ENCODE data around the gene CAPZA2. TPM values are rescaled to one million over a fixed set of nuclear protein-coding genes. Genes with fewer than 3 reads are reported as not detected.

Gene CAPZA2
- total RNA-seq, 4 donors from 2014 or later: 45.0 to 61.2 (median 52.5) TPM

DNA sequence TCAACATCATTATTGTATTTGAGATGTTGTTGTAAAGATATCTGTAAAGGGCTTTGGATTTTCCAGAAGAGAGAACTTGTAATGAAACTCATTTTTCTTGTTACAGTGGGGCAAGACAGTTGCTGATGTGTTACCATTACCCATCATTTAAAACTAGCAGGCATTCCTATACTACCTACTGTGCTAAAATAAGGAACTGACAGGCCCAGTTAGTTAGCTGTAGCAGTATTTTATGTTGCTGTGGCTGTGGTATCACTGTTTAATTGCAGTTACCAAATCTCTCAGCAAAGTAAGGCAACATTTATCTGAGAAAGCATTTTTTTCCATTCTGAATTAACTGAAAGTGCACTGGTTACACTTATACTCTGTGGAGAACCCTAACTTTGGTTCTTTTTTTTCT is 100.8 kb downstream of the CAPZA2 start:
- intact Hi-C loops (cut with DNase I; ENCODE audit: low total_unique reads): no loop called here
- TF ChIP-seq POLR2A (IDR thresholded peaks at IDR 0.05) (no peak), CTCF (IDR thresholded peaks at IDR 0.05) (no peak)
- DNase-seq (ENCODE audit: low spot score in 2 of 2): no peak
- H3K4me3 ChIP-seq (ENCODE audit: low read depth, poor library complexity, severe bottlenecking): no peak overlapping the region

GRCh38 chr7:116966601-116967000 is 104.2 kb downstream of the CAPZA2 start:
- H3K4me3 ChIP-seq (ENCODE audit: low read depth, poor library complexity, severe bottlenecking): no peak overlapping the region
- TF ChIP-seq POLR2A (IDR thresholded peaks at IDR 0.05): no peak
- DNase-seq (ENCODE audit: low spot score in 2 of 2): no peak
- intact Hi-C loops (cut with DNase I; ENCODE audit: low total_unique reads): loop anchor here (5.0 kb wide), 1 partner anchor 761 kb away; no protein-coding TSS in a partner anchor

DNA sequence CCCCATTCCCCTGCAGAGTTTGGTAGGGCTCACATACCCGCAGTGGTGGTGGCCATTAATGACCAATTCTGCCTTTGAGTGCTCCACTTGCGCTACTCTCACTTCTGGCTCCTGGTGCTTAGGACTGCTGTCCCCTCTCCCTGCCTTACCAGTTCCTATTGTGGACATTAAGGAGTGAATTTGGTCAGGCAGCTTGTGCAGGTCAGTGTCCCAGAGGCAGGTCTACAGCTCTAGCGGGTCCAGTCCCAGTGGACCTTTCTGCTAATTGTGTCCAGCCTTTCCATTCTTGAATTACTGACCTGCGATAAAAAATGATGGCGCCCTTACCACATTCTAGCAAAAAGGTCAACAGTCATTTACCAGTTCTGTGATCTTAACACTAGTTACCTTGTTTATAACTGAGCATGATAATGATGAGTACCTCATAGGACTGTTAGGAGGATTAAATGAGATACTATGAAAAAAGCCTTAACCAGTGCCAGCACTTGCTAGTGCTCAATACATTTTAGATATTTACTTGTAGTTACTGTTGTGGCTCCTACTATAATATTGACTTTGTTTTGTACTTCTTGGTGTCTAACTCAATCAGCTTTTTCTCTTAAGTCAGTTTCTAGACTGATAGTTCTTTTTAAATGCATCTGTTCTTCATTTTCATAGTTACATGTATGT is 105.0 kb downstream of the CAPZA2 start:
- no peak overlapping the region for H3K4me3 ChIP-seq (ENCODE audit: low read depth, poor library complexity, severe bottlenecking)
- no peak for DNase-seq (ENCODE audit: low spot score in 2 of 2)
- no peak for TF ChIP-seq CTCF (IDR thresholded peaks at IDR 0.05)
- no peak for TF ChIP-seq POLR2A (IDR thresholded peaks at IDR 0.05)
- intact Hi-C loops (cut with DNase I; ENCODE audit: low total_unique reads): loop anchor here (5.0 kb wide), 1 partner anchor 760 kb away; no protein-coding TSS in a partner anchor
- 97 to 98% methylated on average over 5 of the region's 5 CpGs for WGBS, 2 donors

- intact Hi-C loops (cut with DNase I; ENCODE audit: low total_unique reads): loop anchor here (5.0 kb wide), 1 partner anchor 759 kb away; no protein-coding TSS in a partner anchor
- no peak overlapping the region for H3K4me3 ChIP-seq (ENCODE audit: low read depth, poor library complexity, severe bottlenecking)
- TF ChIP-seq POLR2A (IDR thresholded peaks at IDR 0.05) (no peak), CTCF (IDR thresholded peaks at IDR 0.05) (no peak)
- no peak for DNase-seq (ENCODE audit: low spot score in 2 of 2)
- WGBS, 2 donors: 90 to 93% methylated on average over 1 of the region's 1 CpG
These were observed 105.6 kb downstream of the CAPZA2 start for GRCh38 chr7:116967983-116968382.

GRCh38 chr7:116968631-116969030 is 106.2 kb downstream of the CAPZA2 start:
- H3K4me3 ChIP-seq (ENCODE audit: low read depth, poor library complexity, severe bottlenecking): no peak overlapping the region
- TF ChIP-seq POLR2A (IDR thresholded peaks at IDR 0.05) (no peak), CTCF (IDR thresholded peaks at IDR 0.05) (no peak)
- DNase-seq (ENCODE audit: low spot score in 2 of 2): no peak
- intact Hi-C loops (cut with DNase I; ENCODE audit: low total_unique reads): loop anchor here (5.0 kb wide), 1 partner anchor 759 kb away; no protein-coding TSS in a partner anchor

- intact Hi-C loops (cut with DNase I; ENCODE audit: low total_unique reads): loop anchor here (5.0 kb wide), 1 partner anchor 758 kb away; no protein-coding TSS in a partner anchor
- WGBS, 2 donors: 99% methylated on average over 3 of the region's 3 CpGs
- no peak overlapping the region for H3K4me3 ChIP-seq (ENCODE audit: low read depth, poor library complexity, severe bottlenecking)
- TF ChIP-seq POLR2A (IDR thresholded peaks at IDR 0.05): no peak
- DNase-seq (ENCODE audit: low spot score in 2 of 2): no peak
These were observed 107.0 kb downstream of the CAPZA2 start for GRCh38 chr7:116969371-116969902.
